Activated CD4-positive, alpha-beta T cell treated with anti-CD3 and anti-CD28 coated beads, Interleukin-2, Interleukin-6, amounts not matched to agents 100 ng/mL and 50 ng/mL, durations not matched to agents 16 hours and 8 hours (primary cell): ENCODE measurements around the gene C1orf185.
"Not testable (repeated sequence)": the region's sequence is repeated elsewhere in the genome, so short reads cannot be mapped to it uniquely, and the experiment has no call there.

Experiments
- DNase-seq: peaks from one replicate; pipeline ENCODE4 v3.0.0-alpha.2; 2020

C1orf185 gene

DNA sequence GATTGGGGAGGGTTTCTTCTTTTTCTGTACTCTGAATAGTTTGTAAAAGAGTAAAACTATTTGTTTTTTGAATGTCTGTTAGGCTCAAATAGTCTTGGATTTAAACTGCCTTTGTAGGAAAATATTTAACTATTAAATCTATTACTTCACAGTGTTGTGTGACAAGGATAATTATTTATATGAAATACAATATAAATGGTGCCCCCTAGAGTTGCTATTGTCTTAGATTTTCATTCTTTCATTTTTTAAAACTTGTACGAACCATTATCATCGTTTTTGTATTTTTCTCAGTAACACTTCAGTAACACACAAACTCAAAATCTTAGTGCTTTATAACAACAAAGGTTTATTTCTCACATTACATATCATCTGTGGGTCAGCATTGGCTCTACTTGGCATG lies 37.4 kb downstream of the C1orf185 start:
- DNase-seq = no peak

- DNase-seq = no peak
These were observed 45.4 kb downstream of the C1orf185 start for GRCh38 chr1:51147394-51147793.

DNA sequence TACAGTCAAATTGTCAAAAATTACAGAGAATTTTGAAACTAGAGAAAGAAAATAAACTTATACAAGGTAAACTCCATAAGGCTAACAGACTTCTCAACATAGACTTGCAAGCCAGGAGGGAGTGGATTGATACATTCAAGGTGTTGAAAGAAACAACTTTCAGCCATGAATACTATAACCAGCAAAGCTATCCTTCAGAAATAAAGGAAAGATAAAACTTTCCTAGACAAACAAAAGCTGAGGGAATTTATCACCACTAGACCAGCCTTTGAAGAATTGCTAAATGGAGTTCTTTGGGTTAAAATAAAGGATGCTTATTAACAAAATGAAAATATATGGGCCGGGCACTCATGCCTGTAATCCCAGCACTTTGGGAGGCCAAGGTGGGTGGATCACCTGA lies 52.7 kb downstream of the C1orf185 start:
- no peak for DNase-seq

DNA sequence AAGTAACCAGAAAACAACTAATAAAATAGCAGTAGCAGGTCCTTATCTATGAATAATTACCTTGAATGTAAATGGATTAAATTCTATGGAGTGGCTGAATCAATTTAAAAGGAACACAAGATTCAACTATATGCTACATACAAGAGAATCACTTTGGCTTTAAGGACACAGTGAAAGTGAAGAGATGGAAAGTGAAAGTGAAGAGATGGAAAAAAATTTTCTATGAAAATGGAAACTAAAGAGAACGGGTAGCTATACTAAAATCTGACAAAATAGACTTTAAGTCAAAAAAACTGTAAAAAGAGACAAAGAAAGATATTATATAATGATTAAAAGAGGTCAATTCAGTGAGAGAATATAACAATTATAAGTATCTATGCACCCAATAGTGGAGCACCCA lies 54.7 kb downstream of the C1orf185 start:
- no peak for DNase-seq

- no peak for DNase-seq
These were observed 55.4 kb downstream of the C1orf185 start for GRCh38 chr1:51157395-51157794.

GRCh38 chr1:51158263-51158662 lies 56.2 kb downstream of the C1orf185 start:
- DNase-seq = no peak

DNA sequence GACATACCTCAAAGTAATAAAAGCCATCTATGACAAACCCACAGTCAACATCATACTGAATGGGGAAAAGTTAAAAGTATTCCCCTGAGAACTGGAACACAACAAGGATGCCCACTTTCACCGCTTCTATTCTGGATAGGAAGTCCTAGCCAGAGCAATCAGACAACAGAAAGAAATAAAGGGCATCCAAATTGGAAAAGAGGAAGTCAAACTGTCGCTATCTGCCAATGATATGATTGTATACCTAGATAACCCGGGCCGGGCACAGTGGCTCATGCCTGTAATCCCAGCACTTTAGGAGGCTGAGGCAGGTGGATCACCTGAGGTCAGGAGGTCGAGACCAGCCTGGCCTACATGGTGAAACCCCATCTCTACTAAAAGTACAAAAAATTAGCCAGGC lies 60.5 kb downstream of the C1orf185 start:
- not testable (repeated sequence) for DNase-seq

GRCh38 chr1:51165540-51165939 lies 63.5 kb downstream of the C1orf185 start:
- no peak for DNase-seq

- DNase-seq = peak; percentile 3
These were observed 66.3 kb downstream of the C1orf185 start for GRCh38 chr1:51168266-51168845.

GRCh38 chr1:51168936-51169335 lies 66.9 kb downstream of the C1orf185 start:
- DNase-seq = no peak

DNA sequence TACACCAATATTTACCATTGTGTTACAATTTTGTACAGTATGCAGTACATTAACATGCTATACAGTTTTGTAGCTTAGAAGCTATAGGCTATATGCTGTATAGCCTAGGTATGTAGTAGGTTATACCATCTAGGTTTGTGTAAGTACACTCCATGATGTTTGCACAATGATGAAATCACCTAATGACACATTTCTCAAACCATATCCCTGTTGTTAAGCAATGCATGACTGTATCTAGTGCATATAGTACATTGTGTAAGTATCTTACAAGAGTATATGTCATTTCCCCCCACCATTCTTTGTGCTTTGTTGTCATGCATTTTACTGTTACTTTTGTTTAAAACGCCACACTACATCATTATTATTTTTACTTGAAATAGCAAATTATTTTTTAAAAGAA lies 68.3 kb downstream of the C1orf185 start:
- no peak for DNase-seq

- DNase-seq = no peak
These were observed 70.8 kb downstream of the C1orf185 start for GRCh38 chr1:51172811-51173210.

GRCh38 chr1:51175278-51175677 lies 73.2 kb downstream of the C1orf185 start:
- DNase-seq = no peak

DNA sequence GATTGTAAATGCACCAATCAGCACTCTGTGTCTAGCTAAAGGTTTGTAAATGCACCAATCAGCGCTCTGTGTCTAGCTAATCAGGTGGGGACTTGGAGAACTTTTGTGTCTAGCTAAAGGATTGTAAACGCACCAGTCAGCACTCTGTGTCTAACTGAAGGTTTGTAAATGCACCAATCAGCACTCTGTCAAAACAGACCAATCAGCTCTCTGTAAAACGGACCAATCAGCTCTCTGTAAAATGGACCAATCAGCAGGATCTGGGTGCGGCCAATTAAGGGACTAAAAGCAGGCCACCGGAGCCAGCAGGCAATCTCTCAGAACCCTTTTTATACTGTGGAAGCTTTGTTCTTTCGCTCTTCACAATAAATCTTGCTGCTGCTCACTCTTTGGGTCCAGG lies 76.0 kb downstream of the C1orf185 start:
- DNase-seq = not testable (repeated sequence)

DNA sequence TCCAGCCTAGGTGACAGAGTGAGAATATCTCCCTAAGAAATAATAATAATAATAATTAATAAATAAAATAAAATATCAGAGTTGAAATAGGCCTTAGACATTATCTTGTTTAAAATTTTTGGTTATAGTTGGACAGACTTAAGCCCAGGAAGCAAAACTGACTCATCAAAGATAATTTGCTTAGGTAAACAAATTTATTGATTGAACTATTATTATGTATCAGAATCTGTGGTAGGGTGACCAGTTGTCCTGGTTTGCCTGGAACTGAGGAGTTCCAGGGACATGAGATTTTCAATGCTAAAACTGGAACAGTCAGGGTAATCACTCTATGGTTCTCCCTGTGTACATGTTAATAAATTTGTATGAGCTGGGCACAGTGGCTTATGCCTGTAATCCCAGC lies 86.2 kb downstream of the C1orf185 start:
- no peak for DNase-seq

GRCh38 chr1:51189421-51190073 lies 87.5 kb downstream of the C1orf185 start:
- DNase-seq = peak; percentile 59

- DNase-seq = no peak
These were observed 88.9 kb downstream of the C1orf185 start for GRCh38 chr1:51190961-51191360.

DNA sequence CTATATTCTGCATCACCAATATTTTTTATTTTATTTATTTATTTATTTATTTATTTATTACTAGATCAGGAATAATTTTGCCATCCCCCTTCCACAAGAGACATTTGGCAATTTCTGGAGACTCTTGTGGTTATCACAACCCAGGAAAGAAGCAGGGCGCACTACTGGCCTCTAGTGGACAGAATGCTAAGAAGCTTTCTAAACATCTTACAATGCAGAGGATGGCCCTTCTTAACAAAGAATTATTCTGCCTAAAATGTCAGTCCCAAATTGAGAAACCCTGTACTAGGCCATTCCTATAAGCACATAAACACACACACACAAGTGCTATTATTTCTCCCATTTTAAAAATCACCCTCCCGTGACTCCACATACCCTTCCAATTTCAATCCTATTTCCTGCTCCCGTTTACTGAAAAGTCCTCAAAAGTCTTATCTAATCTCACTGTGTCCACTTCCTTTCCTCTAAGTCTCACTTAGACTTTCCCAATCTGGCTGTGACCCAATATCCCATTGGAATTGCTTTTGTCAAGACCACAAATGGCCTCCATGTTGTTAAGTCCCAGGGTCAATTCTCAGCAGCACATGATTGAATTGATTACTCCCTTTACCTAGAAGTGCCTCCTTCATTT lies 90.3 kb downstream of the C1orf185 start:
- DNase-seq = peak; percentile 66

DNA sequence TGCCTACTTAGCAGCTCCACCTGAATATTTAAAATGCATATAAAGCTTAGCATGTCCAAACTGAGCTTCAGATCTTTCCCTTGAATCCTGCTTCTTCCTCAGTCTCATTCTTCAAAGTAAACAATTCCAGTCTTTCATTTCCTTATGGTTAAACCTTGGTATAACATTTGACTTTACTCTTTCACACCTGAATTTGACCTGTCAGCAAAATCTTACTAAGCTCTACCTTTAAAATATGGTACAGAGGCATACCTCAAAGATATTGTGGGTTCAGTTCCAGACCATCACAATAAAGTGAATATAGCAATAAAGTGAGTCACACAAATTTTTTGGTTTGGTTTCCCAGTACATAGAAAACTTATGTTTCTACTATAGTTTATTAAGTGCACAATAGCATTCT lies 91.5 kb downstream of the C1orf185 start:
- DNase-seq = no peak
